ENCODE results near the gene KCTD17. TPM values are rescaled to one million over a fixed set of nuclear protein-coding genes. Genes with fewer than 3 reads are reported as not detected.

The KCTD17 gene
- total RNA-seq, 4 donors from 2014 or later: 0.59 to 31.7 (median 15.4) TPM

DNA sequence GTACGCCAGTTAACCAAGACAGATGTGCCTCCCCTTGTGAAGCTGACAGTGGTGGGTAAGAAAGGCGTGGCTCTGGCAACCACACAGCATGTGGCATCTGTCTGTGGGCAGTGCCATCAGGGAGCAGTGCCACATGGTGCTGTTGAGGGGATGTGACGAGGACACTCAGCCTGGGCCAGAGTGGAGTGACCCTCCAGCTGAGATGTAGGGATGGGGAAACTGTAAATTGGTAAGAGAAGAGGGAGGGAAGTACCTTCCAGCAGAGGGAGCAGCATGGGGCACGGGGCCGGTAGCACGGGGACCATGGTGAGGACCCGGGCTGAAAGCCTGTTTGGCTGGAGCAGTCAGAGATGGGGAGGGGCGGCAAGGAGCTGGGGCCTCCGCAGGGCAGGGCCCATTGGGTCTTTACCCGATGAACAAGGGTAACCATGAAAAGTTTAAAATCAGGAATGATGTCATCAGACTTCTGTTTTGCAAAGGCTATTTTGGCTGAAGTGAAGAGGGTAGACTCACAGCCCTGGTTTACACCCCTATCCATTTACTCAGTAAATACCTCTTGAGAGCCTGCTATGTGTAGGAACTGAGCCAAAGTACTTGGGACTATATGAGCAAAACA lies 47.5 kb downstream of the KCTD17 start:
- Histone ChIP-seq H3K27ac (no peak overlapping the region), H3K4me3 (no peak overlapping the region), H3K9me3 (no peaks in the 10 kb centered on the region), H3K4me1 (no peaks in the 10 kb centered on the region), H3K36me3 (no peaks in the 10 kb centered on the region), H3K27me3 (no peaks in the 10 kb centered on the region)
- DNase-seq: no peak
- intact Hi-C loops (cut with DNase I; ENCODE audit: low total_unique reads): no loop called here
- TF ChIP-seq CTCF (IDR thresholded peaks at IDR 0.05) (no peak), POLR2A (IDR thresholded peaks at IDR 0.05) (no peak)

DNA sequence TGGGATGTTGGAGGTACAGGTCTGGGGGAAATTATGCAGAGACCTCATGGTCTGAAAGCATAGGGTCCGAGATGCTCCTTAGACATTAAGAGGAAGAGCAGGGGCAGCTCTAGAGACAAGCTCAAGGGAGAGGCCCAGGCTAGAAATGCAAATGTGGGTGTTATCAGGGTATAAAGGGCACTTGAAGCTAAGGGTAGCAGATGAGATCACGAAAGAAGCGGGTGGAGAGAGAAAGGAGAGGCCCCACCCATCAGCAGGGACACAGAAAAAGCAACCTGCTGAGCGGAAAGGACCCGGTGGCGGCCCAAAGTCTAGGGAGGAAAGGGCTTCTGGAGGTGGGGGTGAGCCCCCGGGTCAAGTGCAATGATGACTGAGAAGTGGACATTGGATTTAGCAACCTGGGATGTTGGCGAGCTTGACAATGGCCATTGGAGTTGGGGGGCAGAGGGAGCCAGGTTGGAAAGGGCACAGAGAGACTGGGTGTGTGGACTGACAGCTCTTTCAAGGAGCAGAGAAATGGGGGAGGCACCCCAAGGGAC lies 49.1 kb downstream of the KCTD17 start:
- no peak overlapping the region for H3K4me3 ChIP-seq
- no peaks in the 10 kb centered on the region for H3K36me3 ChIP-seq
- H3K9me3 ChIP-seq: no peaks in the 10 kb centered on the region
- intact Hi-C loops (cut with DNase I; ENCODE audit: low total_unique reads): no loop called here
- DNase-seq: no peak
- TF ChIP-seq CTCF (IDR thresholded peaks at IDR 0.05) (no peak), POLR2A (IDR thresholded peaks at IDR 0.05) (no peak)
- no peaks in the 10 kb centered on the region for H3K4me1 ChIP-seq
- H3K27me3 ChIP-seq: no peaks in the 10 kb centered on the region
- H3K27ac ChIP-seq: no peak overlapping the region

- no peaks in the 10 kb centered on the region for H3K36me3 ChIP-seq
- H3K4me3 ChIP-seq: no peak overlapping the region
- DNase-seq: no peak
- no peak for TF ChIP-seq CTCF (IDR thresholded peaks at IDR 0.05)
- H3K9me3 ChIP-seq: no peaks in the 10 kb centered on the region
- H3K27ac ChIP-seq: no peak overlapping the region
- no peaks in the 10 kb centered on the region for H3K27me3 ChIP-seq
- intact Hi-C loops (cut with DNase I; ENCODE audit: low total_unique reads): no loop called here
- H3K4me1 ChIP-seq: no peaks in the 10 kb centered on the region
Observed at GRCh38 chr22:37101311-37102066, 49.9 kb downstream of the KCTD17 start.

- TF ChIP-seq POLR2A (IDR thresholded peaks at IDR 0.05) (no peak), CTCF (IDR thresholded peaks at IDR 0.05) (no peak)
- Histone ChIP-seq H3K4me1 (no peaks in the 10 kb centered on the region), H3K4me3 (no peak overlapping the region), H3K27ac (no peak overlapping the region), H3K27me3 (no peaks in the 10 kb centered on the region), H3K36me3 (no peaks in the 10 kb centered on the region), H3K9me3 (no peaks in the 10 kb centered on the region)
- intact Hi-C loops (cut with DNase I; ENCODE audit: low total_unique reads): no loop called here
- DNase-seq: no peak
Observed at GRCh38 chr22:37103151-37103550, 51.6 kb downstream of the KCTD17 start.
